Dendritic cell treated with granulocyte-macrophage colony-stimulating factor and Interleukin-4, amounts not matched to agents 40 ng/mL and 50 ng/mL, for 4 days (primary cell): ENCODE measurements around the gene TWIST2.

ENCODE experiments used
- H3K27ac Mint-ChIP-seq: one replicate; pipeline ENCODE4 v1.8.0; 2022; ENCODE audit warnings: mild to moderate bottlenecking, mixed read lengths
- H3K27me3 Mint-ChIP-seq: one replicate; pipeline ENCODE4 v1.8.0; 2022; ENCODE audit warnings: mild to moderate bottlenecking, mixed read lengths
- H3K36me3 Mint-ChIP-seq: one replicate; pipeline ENCODE4 v1.8.0; 2022; ENCODE audit warnings: low read depth, mixed read lengths
- H3K4me1 Mint-ChIP-seq: one replicate; pipeline ENCODE4 v1.8.0; 2022; ENCODE audit warnings: low read depth, mixed read lengths
- H3K4me3 Mint-ChIP-seq: one replicate; pipeline ENCODE4 v1.8.0; 2022; ENCODE audit warnings: mild to moderate bottlenecking, moderate library complexity, mixed read lengths
- H3K9me3 Mint-ChIP-seq: one replicate; pipeline ENCODE4 v1.8.0; 2022; ENCODE audit warnings: mixed read lengths
- intact Hi-C: fragments of 100-400 bp; cut with micrococcal nuclease; formaldehyde crosslinking; loops from one replicate; pipeline ENCODE4 v1.15.0; 2022

TWIST2 gene

GRCh38 chr2:238908960-238909951 is 61.4 kb downstream of the TWIST2 start:
- Mint-ChIP-seq H3K4me3 (no peak overlapping the region), H3K4me1 (no peaks in the 10 kb centered on the region), H3K27ac (no peak overlapping the region), H3K9me3 (no peaks in the 10 kb centered on the region), H3K27me3 (no peaks in the 10 kb centered on the region), H3K36me3 (no peaks in the 10 kb centered on the region)
- intact Hi-C loops = no loop called here

DNA sequence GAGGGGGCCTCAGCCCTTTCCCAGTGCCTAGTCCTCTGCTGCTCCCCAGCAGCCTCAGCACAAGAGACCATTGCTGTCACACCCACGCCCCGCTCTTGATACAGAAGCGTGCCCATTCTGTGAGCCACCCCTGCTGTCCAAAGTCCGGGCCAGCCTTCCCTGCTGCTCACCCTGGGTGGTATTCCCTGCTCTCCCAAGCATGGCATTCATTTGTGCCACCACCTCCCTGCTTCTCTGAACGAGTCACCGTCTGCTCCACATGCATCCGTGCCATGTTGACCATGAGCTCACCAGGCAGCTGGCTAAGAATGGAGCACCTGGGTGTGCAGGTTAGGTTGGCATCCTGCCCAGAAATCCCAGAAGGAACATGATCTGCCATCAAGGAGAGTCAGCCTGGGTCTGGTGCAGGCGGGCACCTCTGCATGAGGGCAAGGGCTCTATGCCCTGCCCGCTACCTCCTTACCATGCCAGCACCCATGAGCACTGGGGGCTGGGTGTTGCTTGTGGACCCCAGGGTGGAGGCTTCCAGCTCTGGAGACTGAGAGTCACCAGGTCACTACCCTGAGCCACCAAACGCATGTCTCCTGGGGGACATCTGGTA is 63.0 kb downstream of the TWIST2 start:
- Mint-ChIP-seq H3K4me1 (no peaks in the 10 kb centered on the region), H3K27me3 (peaks cover 2% of the 10 kb centered on the region), H3K4me3 (no peak overlapping the region), H3K27ac (no peak overlapping the region), H3K36me3 (no peaks in the 10 kb centered on the region), H3K9me3 (no peaks in the 10 kb centered on the region)
- intact Hi-C loops = no loop called here

GRCh38 chr2:238911376-238912227 is 63.7 kb downstream of the TWIST2 start:
- Mint-ChIP-seq H3K36me3 (no peaks in the 10 kb centered on the region), H3K4me1 (no peaks in the 10 kb centered on the region), H3K27me3 (peaks cover 7% of the 10 kb centered on the region), H3K9me3 (no peaks in the 10 kb centered on the region), H3K27ac (no peak overlapping the region), H3K4me3 (no peak overlapping the region)
- intact Hi-C loops = no loop called here

DNA sequence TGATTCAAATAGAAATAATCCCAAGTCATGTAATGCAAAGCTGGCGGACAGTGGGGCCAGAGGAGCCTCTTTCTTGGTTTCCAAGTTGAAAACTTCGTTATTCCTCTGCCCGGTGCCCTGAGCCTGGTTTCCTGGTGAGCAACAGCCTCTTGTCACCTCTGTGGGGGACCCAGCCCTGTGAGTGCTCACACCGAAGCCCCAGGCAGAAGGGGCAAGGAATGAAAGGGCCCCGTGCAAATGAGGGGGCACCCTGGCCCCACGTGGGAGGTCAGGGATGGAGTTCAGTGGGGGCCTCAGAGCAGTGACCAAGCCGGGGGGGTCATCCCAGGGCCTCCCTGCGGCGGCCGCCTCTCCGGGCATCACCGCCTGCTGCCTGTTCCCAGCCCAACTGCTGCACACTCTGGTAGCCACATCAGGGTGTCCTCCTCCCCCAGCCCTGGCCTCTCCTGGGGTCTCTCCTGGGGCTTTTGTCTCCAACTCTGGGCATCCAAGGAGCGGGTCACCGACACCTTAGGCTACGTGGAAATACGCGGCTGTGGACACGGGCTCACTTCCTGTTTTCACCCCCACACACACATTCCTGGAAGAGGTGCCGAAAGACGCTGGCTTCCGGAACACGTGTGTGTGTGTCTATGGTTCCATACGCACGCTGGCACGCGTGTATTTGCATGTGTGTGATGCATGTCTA is 64.5 kb downstream of the TWIST2 start:
- Mint-ChIP-seq H3K27me3 (peaks cover 11% of the 10 kb centered on the region), H3K4me1 (no peaks in the 10 kb centered on the region), H3K9me3 (no peaks in the 10 kb centered on the region)

DNA sequence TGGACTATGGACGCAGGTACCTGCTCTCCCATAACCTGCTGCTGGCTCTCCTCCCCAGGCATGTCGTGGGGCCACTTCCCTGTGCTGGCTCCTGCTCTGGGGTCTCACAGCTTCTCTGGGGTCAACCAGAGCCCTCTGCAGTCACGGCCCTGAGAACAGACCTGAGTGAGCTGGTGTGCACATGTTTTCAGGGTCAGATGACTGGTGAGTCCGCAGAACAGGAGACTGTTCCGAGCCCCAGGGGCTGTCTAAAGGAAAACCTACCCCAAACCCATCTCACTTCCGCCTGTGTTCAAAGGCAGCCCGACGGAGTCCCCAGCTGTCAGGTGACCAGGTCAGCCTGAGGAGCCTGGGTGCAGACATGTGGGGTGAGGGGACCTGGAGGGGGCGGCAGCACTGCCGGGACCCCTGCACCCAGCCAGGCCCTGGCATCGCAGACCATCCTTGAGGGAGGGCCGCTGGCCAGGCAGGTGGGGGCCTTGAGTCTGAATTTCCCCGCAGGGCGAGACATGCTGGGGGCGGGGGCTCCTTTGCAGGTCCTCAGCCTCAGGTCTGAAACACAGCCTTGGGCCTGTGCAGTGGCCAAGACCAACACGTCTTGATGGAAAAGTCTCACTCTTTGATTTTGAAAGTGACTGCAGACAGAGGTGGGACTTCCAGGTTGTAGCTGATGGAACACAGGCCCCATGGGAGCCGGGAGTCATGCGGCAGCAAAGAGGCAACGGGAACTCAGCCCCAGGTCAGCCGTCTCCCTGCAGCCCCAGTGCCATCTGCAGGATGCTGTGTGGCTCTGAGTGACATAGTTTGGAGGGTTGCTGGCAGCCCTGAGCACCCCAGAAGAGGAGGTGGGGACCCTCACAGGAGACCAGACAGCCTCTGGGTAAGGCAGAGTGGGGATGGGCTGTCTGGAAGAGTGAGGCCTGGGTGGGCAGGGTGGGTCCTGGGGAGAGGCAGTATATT is 65.3 kb downstream of the TWIST2 start:
- intact Hi-C loops = no loop called here
- Mint-ChIP-seq H3K4me1 (no peaks in the 10 kb centered on the region), H3K36me3 (no peaks in the 10 kb centered on the region)

More for the DNA sequence above, 64.5 kb downstream of the TWIST2 start:
- no peaks in the 10 kb centered on the region for H3K36me3 Mint-ChIP-seq
- no peak overlapping the region for H3K27ac Mint-ChIP-seq
- intact Hi-C loops = no loop called here
- H3K4me3 Mint-ChIP-seq = no peak overlapping the region

GRCh38 chr2:238913931-238914647 is 66.2 kb downstream of the TWIST2 start:
- Mint-ChIP-seq H3K36me3 (no peaks in the 10 kb centered on the region), H3K27ac (no peak overlapping the region), H3K27me3 (peaks cover 13% of the 10 kb centered on the region), H3K9me3 (no peaks in the 10 kb centered on the region), H3K4me3 (no peak overlapping the region), H3K4me1 (no peaks in the 10 kb centered on the region)
- intact Hi-C loops = no loop called here

More for the DNA sequence above, 65.3 kb downstream of the TWIST2 start:
- Mint-ChIP-seq H3K4me3 (no peak overlapping the region), H3K9me3 (no peaks in the 10 kb centered on the region), H3K27me3 (peaks cover 11% of the 10 kb centered on the region), H3K27ac (no peak overlapping the region)

- Mint-ChIP-seq H3K27me3 (peaks cover 15% of the 10 kb centered on the region), H3K4me1 (no peaks in the 10 kb centered on the region), H3K9me3 (no peaks in the 10 kb centered on the region), H3K36me3 (no peaks in the 10 kb centered on the region), H3K4me3 (no peak overlapping the region), H3K27ac (no peak overlapping the region)
- intact Hi-C loops = no loop called here
Observed at GRCh38 chr2:238914648-238915015, 66.7 kb downstream of the TWIST2 start.

- H3K27me3 Mint-ChIP-seq = peaks cover 15% of the 10 kb centered on the region
- no peaks in the 10 kb centered on the region for H3K4me1 Mint-ChIP-seq
- no peak overlapping the region for H3K27ac Mint-ChIP-seq
- H3K9me3 Mint-ChIP-seq = no peaks in the 10 kb centered on the region
- intact Hi-C loops = no loop called here
- no peaks in the 10 kb centered on the region for H3K36me3 Mint-ChIP-seq
- no peak overlapping the region for H3K4me3 Mint-ChIP-seq
Observed at GRCh38 chr2:238915196-238915595, 67.3 kb downstream of the TWIST2 start.

- Mint-ChIP-seq H3K27ac (no peak overlapping the region), H3K27me3 (peaks cover 15% of the 10 kb centered on the region), H3K4me1 (no peaks in the 10 kb centered on the region), H3K4me3 (no peak overlapping the region), H3K36me3 (no peaks in the 10 kb centered on the region), H3K9me3 (no peaks in the 10 kb centered on the region)
- intact Hi-C loops = no loop called here
Observed at GRCh38 chr2:238915596-238915995, 67.7 kb downstream of the TWIST2 start.

- intact Hi-C loops = no loop called here
- H3K9me3 Mint-ChIP-seq = no peaks in the 10 kb centered on the region
- H3K4me3 Mint-ChIP-seq = no peak overlapping the region
- H3K27me3 Mint-ChIP-seq = peaks cover 18% of the 10 kb centered on the region
- H3K36me3 Mint-ChIP-seq = no peaks in the 10 kb centered on the region
- no peak overlapping the region for H3K27ac Mint-ChIP-seq
- no peaks in the 10 kb centered on the region for H3K4me1 Mint-ChIP-seq
Observed at GRCh38 chr2:238916176-238916874, 68.4 kb downstream of the TWIST2 start.

GRCh38 chr2:238916875-238917590 is 69.1 kb downstream of the TWIST2 start:
- intact Hi-C loops = no loop called here
- Mint-ChIP-seq H3K4me3 (no peak overlapping the region), H3K27me3 (peaks cover 21% of the 10 kb centered on the region), H3K36me3 (no peaks in the 10 kb centered on the region), H3K4me1 (no peaks in the 10 kb centered on the region), H3K9me3 (no peaks in the 10 kb centered on the region), H3K27ac (no peak overlapping the region)
